CD1c-positive myeloid dendritic cell (primary cell): ENCODE results near the gene RFNG.
A peak's percentile ranks its signal among the peaks of the same experiment; 100 is the strongest.

Experiments
- DNase-seq: peaks from one replicate; pipeline ENCODE4 v3.0.0-alpha.2; 2016; ENCODE audit errors: extremely low spot score

Gene RFNG

DNA sequence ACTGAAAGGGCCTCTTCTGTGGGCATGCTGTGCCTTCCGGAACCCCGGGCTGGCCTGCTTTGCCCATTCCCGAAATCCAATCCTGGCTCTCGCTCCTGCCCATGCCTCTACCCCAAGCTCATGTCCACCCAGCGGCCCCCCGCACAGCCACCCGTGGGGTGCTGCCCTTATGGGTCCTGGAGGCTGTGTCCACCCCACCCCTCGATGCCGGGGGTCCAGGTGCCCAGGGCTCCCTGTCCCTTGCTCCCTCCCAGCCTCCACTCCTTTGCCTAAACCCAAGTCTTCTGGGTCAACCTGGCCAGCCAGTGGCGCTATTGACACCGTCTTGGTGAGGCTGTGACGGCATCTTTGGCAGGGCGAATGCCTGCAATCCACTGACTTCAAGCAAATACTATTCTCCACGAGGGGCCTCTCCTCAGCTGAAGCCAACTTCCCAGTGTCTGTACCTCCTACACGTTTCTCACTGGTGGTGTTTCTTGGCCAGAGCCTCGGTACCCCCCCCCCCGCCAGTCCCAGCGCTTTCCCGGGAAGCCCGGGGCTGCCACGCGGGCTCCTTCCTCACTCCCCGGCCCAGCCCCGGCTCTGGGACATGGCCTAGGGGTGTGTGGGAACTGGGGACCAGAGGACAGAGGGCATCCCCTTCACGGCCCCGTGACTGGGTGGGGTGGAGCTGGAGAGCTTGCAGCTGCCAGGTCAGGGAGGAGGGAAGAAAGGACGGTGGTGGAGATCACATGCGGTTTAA, 26.2 kb upstream of the RFNG start:
- no peak for DNase-seq

DNA sequence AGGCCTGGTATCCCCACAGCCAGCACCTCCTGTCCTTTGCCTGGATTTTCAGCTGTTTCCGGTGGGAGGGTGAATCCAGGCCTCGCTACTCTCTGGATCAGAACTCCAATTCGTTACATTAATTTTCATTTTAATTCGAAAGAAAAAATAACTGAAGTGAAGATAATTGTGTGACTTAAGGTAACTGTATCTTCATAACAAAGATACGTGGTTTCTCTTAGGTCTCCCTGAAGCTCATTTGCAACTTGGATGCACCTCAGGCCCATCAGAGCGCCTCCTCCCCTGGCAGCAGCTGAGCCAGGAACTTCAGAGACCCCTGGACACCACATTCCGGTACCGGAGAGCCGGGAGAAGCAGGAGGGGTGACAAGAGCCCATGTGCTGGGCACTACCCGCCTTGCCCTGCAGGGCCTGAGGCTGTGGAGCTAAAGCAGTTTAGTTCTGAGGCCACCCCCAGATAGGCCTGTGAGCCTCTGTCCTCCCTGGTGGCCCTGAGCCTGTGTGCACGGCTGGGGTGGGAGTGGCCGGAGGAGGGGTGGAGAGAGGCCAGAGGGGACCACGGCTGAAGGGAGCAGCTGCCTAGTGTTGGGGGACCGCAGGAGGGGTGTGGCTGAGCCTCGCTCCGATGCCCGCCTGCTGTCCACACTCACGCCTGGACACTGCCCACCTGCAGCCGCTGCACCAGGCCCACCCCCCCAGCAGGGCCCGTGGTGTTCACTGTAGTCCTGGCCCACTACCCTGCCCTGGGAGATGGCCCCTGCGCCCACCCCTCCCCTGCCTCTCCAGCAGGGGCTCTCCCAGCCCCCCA, 25.4 kb upstream of the RFNG start:
- no peak for DNase-seq

DNA sequence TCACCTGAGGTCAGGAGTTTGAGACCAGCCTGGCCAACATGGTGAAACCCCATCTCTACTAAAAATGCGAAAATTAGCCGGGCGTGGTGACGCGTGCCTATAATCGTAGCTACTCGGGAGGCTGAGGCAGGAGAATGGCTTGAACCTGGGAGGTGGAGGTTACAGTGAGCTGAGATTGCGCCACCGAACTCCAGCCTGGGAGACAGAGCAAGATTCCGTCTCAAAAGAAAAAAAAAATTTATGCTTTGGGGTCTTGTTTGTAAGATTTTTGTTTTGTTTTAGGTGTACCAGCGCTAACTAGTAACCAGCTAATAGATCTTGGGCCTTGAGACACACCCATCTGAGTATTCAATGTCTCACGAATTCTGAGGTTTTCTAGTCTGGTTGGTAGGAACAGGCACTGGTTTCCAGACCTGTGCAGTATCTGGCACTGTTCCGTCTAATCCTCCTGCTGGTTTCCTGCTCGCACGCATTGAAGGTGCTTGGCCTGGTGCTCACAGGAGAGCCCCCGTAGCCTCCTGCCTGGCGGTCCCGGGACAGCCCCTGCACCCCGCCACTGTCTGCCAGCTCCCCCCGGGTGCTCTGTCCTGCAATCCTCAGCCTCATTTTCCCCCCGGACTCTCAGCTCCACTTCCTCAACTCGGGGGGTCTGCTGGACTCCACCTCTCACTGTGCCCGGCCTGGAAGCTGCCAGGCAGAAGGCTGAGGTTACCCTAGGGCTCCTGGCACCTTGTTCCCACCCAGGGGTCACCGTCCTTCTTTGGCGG, 24.6 kb upstream of the RFNG start:
- no peak for DNase-seq

DNA sequence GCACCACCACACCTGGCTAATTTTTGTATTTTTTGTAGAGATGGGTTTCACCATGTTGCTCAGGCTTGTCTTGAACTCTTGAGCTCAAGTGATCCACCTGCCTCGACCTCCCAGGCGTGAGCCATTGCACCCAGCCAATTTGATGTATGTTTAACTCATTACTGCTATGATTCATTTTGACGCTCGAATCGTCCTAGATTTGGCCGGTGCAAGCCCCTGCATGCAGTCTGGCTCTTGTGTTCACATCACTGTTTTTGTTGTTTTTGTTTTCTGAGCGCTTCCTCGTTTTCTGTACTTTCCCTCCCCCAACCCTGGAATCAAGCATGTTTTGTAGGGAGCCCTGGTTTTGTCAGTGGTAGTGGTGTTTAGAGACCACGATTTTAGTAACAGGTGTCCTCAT, 21.8 kb upstream of the RFNG start:
- no peak for DNase-seq

DNA sequence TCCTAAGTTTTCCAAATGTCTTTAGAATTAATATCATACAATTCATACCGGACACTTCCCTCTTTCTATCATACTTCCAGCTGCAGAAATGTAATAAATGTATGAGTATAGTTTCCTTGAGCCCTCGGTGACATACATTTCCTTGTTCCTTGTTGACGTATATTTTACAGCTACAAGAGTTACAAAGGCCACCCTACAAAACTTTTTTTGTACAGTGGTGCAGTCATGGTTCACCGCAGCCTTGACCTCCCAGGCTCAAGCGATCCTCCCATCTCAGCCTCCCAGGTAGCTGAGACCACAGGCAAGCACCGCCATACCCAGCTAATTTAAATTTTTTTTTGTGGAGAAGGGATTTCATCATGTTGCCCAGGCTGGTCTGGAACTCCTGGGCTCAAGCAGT, 21.2 kb upstream of the RFNG start:
- DNase-seq = no peak

DNA sequence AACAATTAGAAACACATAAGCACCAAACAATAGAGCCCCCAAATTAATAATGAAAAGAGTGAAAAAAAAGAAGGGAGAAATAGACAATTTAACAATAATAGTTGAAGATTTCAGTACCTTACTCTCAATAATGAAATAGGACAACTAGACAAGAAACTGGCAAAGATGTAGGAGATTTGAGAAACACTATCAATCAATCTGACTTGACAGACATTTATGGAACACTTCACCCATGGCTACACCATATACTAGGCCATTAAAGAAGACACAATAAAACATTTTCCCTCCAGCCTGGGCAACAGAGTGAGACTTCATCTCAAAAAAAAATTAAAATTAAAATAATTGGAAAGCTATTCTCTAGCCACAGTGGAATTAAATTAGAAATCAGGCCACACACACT, 19.0 kb upstream of the RFNG start:
- DNase-seq = no peak

DNA sequence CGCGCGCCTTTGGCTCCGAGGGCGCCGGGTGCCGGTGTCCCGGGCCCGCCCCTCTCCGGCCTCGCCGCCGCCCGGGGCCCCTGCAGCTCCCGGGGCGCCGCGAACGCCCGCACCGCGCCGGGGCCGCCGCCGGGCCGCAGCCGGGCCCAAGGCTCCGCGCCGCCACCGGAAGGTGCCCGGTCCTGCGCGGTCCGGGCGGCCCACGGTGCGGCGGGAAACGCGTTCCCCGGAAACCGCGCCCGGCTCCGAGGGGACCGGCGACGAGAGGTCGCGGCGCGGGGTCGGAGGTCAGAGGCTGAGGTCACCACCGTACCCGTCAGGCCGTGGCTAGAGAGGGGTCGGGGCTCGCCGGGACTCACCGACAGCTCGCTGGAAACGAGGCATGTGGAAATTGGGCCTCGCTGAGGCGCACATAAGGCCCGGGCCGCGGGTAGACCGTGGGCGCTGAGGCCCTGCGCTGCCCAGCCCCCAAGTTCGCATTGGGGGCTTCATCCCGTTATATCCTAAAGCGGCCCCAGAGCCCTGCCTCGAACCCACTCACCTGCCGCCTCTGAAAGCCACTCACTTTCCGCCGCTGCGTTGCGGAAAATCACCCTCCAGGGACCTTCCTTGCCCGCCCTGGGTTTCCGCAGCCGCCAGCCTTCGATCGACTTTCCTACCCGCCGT, 14.2 kb upstream of the RFNG start, which contains the start of gene DUS1L:
Gene DUS1L, minus strand, starts transcription at position 167 of the 666 bp plus-strand sequence. CDS start 745 bp downstream, outside the sequence.
- peak; percentile 82 for DNase-seq

DNA sequence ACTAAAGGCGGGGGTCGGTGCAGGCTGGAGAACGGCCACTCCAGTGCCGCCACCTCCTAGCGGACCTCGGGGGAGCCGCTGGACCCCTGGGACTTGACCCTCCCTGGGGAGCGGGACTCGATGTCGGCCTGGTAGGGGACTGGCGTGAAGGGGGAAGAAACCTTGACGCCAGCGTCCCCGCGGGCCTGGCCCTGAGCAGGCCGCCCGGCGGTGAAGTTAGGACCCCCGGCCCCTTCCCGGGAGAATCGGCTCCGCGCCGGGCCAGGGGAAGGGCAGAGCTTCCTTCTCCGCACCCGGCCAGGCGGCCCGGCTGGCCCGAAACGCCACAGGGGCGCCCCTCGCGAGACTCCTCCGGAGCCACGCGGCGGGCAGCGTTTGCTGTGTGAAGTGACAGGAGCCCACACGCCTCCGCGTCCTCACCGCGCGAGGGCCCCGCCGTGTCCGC, 13.6 kb upstream of the RFNG start:
- peak; percentile 46 for DNase-seq

DNA sequence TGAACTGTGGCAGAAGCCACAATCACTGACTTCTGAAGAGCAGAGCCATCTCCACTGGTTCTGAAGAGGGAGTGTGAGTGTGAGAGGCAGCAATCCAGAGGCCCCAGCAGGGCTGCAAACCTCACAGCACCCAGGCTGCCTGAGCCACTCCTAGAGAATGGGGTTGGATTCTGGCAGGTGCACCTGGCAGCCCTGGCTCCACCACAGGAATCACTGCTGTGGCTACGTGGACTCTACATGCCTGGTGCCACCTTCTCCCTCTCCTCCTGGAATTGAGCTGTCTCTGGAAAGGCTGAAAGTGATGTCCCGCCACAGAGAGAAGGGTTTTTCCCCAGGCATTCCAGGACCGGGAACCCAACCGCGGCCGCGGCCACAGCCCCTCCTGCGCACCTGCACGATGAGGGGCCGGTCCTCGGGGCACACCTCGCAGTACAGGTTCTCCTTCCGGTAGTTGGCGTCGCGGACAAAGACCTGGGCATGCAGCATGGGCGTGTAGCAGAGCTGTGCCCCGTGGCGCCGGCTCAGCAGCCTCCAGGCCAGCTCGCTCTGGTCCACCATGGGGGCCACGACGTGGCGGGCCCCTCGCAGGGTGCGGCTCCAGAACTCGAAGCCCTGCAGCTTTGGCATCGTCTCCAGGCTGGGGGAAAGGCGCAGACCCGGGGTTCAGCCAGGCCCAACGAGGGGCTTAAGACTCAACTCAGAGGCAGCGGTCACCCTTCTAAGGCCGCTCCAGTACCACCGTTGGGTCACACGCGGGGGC, 13.0 kb upstream of the RFNG start:
- DNase-seq = no peak

DNA sequence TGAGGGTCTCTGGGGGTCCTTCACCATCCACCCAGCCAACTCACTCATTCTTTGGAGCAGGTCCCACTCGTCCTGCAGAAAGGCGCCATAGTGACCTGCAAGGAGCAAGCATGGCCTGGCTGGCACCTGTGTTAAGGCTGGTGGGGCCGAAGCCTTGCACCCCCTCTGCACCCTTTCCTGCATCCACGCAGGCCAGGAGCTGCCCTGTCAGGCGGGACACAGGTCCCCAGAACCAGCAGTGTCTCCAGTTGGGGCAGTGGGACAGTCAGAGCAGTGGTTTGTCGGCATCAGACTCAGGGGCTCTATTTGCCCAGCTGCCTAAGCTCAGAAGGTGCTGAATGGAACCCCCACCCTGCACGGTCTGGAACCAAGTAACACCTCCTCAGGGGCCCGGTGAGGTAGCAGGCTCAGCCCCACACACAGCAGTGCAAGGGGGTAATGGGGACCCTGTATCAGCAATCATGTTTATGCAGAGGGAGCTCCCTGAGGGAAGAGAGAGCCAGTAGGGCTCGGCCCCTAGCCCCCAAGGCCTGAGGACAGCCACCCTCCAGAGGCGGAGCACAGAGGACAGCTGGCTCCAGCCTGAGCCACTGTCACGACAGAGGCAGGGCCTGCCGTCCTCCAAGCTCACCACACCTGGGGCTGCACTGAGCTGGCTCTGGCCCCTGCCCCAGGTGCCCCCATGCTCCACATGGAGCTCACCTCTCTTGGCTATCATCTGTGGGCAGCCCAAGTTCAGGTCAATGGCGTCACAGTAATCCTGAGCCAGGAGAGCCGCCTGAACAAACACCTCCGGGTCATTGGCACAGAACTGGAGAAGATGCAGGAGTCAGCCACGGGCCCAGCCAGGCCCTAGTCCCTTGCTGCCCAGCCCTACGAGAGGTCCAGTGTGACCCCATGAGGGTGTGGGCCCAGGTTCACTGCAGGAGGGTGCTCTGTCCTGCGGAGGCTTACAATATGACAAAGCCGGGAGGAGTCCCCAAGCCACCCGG, 12.1 kb upstream of the RFNG start:
- no peak for DNase-seq

DNA sequence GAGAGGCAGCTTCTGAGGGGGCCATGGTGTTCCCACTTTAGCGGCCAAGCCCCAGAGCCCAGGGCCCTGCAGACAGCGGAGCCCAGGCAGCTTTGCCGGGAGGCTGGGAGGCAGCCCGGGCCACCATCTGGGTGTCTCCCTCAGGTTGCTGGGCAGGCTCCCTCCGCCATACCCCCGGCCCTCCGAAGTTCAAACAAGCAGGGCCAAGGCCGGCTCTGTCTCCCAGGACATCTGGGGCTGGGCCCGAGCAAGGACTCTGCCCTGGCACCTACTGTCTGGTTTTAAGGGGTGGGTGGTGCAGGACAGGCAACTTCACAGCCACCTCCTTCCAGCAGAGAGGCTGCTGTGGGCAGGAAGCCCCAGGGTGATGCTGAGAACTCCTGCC, 11.4 kb upstream of the RFNG start:
- DNase-seq = no peak

DNA sequence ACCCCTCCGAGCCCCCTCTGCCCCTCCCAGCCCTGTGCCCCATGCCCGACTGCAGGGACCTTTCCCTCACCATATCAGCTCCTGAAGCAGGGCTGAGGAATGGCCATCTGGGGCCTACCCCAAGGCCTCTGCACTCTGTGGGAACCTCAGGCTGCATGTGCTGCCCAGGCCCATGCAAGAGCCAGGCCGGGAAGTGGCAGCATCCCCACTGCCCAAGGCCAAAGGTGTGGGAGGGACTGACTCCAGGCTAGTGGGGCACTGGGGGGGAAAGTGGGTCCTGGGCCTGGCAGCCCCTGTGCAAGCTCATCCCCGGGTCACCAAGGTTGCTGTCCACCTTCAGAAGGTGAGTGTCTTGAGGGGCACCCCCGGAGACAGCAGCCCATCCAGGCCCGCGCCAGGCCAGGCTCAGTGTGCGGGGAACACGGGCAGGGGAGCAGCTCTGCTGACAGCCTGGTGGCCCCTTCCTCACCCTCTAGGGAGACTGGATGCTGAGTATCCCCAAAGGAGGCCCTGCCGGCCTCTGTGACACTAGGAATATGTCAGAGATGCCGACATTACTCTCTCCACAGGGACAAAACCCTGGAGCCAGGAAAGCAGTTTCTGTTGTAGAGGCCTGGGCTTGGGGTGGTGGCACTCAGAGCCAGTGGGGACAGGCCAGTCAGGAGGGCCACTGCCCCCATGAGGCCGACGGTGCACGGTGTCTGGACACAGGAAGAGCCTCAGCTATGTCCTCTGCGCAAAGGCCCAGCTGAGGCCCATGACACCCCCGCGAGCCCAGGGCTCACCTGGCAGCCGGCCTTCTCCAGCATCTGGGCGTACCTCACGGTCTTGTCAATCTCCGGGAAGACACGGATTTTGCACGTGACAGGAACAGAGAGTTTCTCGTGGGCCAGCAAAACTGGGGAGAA, 10.7 kb upstream of the RFNG start:
- DNase-seq = no peak

DNA sequence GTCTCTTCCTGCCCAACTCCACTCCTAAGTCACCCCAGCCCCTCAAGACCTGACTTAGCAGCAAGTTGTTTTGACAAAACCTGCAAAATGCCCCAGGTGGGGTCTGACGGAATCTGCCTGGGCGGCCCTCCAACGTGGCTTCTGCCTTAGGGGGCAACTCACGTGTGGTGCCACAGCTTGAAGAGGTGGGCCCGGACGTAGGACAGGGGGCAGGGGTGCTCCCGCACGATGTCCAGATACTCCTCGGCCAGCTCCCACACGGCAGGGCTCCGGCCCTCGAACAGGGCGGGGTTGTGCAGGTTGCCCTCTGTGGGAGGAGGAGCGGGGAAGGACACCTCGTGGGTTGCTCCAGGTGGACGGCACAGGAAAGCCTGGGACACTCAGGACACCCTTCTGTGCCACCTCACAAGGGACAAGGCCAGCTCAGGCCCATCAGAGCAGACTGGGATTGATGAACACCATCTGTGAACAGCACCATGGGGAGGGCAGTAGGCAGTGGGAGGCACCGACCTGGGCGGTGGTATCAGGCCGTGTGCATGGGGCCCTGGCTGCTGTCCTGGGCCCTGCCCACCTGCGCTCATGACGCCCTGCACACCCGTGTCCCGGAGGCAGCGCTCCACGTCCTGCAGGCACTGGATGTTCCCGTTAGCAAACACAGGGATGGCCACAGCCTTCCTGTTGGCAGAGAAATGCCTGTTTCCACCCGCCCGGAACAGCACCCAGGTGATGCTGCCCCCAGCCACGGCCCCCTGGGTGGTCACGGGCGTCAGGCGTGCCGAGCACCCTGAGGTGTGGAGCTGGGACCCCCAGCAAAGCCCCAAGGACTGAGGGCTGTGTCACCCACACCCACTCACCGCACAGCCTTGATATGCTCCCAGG, 9.7 kb upstream of the RFNG start:
- DNase-seq = no peak

DNA sequence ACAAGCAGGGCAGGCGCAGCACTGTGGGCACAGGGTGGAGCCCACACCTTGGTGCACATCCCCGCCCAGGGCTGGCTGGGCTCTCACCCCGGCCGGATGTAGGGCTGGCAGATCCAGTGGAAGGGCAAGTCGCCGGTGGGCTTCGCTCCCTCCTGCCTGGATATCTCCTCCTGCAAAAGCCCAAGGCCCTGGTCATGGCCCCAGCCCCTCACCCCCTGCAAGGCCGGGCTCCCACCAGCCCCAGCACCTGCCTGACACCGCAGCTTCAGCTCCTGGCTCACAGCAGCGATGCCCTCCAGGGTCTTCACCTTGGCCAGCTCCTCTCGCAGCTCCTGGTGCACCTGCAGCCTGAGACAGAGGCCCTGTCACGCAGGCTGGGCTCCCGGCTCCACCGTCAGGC, 9.0 kb upstream of the RFNG start:
- no peak for DNase-seq

DNA sequence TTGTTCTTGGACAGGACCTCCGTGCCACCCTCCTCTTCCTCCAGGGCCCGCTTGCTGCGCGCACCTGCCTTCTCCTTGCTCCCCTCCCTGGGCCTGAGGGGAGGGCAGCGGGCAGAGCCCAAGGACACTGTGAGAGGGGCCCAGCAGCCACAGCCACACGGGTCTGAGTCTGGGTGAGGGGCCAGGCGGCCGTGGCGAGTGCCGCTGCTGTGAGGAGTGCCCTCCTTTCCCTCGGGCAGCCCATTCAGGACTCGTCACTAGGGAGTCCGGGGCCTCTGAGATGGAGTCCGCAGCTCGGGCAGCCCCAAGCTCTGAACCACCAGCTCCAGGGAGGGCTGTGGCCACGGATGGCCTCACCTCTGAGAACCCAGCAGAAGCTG, 8.4 kb upstream of the RFNG start:
- DNase-seq = no peak

DNA sequence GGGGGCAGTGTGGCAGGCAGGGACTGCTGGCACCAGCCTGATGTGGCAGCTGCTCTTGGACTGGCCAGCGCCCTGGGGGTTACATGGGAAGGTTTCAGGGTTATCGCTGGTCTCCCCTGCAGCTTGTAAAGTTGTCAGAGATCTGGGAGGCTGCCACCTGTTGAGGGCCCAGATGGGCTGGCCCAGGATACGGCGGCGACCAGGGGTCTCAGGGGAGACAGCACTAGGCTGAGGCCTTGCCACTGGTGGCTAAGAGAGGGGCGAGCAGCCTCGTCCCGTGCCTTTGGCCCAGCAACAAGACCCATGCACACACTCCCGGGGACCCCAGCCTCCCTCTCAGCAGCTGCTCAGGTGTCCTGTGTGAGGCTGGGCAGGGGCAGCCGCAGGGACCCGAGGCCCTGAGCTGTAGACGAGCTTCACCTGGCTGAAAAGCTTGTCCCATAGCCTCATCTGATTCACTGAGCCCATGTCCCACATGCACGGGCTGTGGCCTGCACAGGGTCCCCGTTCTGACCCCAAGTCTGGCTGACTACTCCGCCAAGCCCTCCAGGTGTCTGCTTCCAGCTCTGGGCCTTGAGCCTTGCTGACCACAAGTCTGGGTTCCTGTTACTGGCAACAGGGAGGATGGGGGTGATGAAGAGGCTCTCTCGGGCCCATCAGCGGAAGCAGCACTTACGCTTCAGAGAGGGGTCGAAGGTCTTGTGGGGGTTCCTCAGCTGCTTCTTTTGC, 7.8 kb upstream of the RFNG start:
- no peak for DNase-seq

DNA sequence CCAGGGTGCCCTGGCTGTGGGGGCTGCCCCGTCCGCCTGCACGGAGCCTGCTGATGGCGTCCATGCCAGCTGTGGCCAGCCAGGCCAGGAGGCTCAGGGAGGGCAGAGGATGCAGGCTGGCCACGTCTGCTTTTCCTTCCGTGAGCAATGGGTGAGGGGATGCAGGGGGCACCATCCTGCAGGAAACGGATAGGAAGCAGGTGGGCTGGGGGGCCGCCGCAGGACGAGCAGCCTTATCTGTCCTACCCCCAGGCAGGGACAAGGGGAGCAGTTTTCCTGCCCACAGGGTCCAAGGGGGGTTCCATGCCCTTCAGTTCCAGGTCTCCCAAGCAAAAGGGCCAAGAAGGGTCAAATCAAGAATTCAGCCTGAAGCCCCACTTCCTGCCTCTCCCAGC, 7.2 kb upstream of the RFNG start:
- DNase-seq = no peak
